Measurements from ENCODE around the gene SLC39A13.

SLC39A13 gene

GRCh38 chr11:47403135-47403534, 5.3 kb upstream of the SLC39A13 start:
- DNase-seq (ENCODE audit: low read depth in 2 of 2), result no peak

GRCh38 chr11:47403571-47403970, 4.8 kb upstream of the SLC39A13 start:
- no peak for DNase-seq (ENCODE audit: low read depth in 2 of 2)

DNA sequence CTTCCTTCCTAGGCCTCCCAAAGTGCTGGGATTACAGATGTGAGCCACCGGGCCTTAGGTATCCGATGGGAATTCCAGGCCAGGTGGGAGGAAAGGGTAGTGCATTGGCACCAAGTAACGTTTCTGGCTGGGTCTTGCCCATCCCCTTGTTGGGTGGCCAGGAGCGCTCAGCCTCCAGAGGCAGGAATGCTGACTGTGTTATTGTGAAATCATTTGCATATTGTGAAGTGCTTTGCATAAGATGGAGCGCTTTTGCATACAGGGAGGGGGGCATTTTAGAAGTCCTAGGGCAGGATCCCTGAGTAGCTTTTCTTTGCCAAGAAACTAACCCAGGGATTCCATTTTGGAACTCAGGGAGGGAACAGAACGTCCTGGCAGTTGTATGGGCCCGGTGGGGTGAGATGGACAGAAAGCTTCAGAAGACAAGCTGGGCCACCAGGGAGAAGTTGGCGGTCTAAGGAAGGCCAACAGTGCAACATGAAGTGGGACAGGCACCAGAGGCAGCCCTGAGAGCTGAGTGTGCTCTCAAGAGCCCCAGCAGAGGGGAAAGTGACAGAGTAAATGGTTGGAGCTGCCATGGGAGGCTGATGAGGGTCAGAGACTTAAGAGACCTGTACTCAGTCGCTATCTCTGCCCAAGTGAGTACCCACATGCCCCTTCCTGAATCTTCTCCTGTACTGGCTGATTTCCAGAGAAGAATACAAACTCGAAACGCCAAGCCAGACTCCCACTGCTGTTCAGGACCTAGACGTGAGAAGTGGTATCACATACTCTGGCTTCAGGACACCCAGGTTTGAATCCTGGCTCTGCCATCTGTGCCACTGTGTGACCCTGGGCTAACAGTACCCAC, 1.3 kb upstream of the SLC39A13 start:
- no peak for DNase-seq (ENCODE audit: low read depth in 2 of 2)

- DNase-seq (ENCODE audit: low read depth in 2 of 2), result no peak
These were observed 429 bp downstream of the SLC39A13 start for GRCh38 chr11:47408598-47409439.

GRCh38 chr11:47409440-47410369, 1.3 kb downstream of the SLC39A13 start:
- no peak for DNase-seq (ENCODE audit: low read depth in 2 of 2)

DNA sequence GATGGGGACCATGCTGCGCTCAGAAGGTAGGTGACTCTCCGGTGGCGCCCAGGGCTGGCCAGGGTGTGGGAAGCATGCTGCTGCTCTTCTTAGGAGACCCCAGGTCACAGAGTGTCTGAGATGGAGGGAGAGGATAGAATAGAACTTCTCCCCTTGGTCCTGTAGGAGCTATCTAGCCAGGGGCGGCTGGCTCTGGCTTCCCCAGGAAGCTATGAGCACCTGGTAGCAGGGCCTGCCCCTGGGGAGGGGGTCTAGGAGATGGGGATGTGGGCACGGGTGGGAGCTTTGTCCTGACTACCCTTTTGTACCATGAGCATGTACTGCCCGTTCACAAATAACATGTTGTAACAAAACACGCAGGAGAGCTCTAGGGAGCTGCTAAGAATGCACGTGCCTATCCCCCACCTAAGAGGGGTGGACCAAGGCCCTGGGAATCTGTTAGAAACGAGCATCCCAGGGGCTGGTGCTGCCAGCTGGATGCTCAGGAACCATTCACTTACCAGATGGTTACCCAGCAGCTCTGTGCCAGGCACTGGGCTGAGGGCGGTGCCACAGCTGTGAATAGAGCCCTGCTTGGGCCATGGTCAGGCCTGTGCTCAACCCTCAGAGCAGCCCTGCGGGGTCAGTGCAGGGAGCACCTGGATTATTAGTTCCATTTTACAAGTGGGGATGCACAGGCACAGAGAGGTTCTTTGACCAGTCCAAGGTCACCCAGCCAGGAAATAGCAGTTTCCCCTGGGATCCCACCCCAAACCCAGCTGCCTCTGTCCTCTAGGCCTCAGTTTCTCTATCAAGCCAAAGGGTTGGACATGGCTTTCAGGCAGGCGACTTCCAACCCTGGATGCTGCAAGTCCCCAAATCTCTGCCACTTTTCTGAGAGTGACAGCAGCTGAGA, 2.2 kb downstream of the SLC39A13 start:
- DNase-seq (ENCODE audit: low read depth in 2 of 2), result no peak

- peak in 1 of 2 donors; percentile 53 for DNase-seq (ENCODE audit: low read depth in 2 of 2)
These were observed 3.7 kb downstream of the SLC39A13 start for GRCh38 chr11:47411884-47412746.

GRCh38 chr11:47413351-47413750, 5.0 kb downstream of the SLC39A13 start:
- no peak for DNase-seq (ENCODE audit: low read depth in 2 of 2)

DNA sequence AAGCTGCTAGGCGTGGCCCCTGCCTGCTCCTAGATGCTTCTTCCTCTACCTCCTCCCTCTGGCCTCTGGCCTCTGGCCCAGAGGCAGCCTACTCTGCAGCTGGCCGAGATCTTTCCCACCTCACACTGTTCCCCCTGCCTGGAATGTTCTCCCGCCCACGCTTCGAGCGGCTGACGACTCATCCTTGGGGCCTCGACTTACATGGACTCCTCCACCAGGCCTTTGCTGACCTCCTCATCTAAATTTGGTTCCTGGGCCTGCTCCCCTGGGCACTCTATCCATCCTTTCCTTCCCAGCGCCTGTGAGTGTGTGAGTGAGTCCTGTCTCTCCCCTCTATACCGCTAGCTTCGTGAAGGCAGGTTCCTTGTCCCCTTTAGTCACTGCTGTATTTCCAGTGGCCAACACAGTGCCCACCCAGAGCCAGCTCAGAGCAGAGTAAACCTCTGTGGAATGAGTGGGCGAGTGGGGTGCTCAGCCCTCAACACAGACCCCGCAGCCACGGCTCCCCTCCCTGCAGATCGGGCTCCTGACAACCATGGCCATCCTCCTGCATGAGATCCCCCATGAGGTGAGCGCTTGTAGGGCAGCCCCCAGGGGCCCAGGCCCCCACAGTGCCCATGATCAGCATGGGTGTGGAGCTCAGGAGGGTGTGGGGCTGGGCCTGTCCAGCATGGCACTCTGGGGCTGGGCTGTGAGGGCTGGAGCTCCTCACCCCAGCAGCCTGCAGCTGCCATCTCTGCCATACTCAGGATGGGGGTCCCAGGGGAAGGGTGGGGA, 5.7 kb downstream of the SLC39A13 start:
- DNase-seq (ENCODE audit: low read depth in 2 of 2), result no peak

DNA sequence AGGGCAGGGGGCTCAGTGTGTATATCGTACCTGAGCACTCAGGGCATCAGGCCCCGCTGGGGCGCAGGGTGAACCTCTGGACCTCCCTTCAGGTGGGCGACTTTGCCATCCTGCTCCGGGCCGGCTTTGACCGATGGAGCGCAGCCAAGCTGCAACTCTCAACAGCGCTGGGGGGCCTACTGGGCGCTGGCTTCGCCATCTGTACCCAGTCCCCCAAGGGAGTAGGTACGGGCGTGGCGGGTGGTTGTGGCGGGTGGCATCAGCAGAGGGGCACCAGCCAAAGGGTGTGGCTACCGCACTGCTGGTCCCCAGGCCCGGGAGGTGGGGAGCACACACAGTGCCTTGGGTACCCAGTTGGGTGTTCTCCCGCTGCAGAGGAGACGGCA, 6.3 kb downstream of the SLC39A13 start:
- DNase-seq (ENCODE audit: low read depth in 2 of 2), result no peak

GRCh38 chr11:47415091-47415854, 6.9 kb downstream of the SLC39A13 start:
- no peak for DNase-seq (ENCODE audit: low read depth in 2 of 2)

DNA sequence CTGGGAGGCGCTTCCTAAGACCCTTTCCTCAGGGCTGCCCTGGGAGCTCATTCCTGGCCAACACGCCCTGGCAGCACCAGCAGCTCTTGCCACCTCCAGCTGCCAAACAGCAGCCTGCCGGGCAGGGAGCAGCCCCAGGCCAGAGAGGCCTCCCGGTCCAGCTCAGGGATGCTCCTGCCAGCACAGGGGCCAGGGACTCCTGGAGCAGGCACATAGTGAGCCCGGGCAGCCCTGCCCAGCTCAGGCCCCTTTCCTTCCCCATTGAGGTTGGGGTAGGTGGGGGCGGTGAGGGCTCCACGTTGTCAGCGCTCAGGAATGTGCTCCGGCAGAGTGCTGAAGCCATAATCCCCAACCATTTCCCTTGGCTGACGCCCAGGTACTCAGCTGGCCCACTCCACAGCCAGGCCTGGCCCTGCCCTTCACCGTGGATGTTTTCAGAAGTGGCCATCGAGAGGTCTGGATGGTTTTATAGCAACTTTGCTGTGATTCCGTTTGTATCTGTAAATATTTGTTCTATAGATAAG, 7.6 kb downstream of the SLC39A13 start:
- no peak for DNase-seq (ENCODE audit: low read depth in 2 of 2)

DNA sequence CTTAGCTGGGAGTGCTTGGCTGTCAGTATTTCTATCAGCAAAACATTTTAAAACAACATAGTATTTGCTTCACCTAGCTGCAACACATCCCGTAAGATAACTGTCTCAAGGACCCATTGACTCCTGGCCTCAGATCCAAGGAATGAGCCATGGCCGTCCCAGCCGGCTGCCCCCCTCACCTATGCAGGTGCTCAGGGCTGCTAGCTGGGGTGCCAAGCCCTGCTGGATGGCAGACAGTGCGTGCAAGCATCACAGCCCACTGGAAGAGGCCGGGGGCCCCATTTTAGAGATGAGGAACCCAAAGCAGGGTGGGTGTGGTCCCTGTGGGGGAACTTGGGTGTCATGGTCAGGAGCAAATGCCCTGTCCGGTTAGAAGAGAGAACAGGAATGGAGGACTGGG, 9.3 kb downstream of the SLC39A13 start:
- DNase-seq (ENCODE audit: low read depth in 2 of 2), result no peak

DNA sequence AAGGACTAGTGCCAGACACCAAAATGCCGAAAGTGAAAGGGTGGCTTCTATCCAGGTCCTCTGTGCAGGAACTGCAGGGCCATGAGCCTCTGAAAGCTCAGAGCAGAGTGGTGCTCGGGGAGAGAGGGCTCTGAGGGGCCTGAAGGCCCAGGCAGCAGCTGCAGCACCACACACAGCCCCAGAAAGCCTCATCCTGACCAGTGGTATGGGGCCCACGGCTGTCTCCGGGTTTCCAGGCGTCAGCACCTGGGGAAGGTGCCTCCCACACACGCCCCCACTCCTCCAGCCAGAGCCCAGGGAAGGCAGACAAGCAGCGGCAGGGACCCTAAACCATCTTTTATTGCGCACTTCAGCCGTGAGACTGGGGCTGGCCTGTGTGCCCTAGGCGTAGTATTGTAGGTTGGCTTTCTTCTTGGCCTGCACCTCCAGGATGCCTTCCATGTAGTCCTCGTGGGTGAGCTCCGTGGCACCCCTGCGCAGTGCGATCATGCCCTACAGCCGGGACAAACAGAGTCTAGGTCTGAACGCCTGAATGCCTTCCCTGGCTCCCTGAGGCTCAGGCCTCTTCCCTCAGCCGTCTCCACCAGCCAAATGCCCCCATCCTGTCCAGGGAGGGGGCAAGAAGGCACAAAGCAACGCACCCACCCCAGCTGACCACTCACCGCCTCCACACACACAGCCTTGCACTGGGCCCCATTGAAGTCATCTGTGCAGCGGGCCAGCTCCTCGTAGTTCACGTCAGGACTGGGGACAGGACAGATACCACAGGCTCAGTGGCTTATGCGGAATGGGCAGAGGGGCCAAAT, 10.3 kb downstream of the SLC39A13 start:
- DNase-seq (ENCODE audit: low read depth in 2 of 2), result no peak

GRCh38 chr11:47425611-47426010, 17.2 kb downstream of the SLC39A13 start:
- no peak for DNase-seq (ENCODE audit: low read depth in 2 of 2)

DNA sequence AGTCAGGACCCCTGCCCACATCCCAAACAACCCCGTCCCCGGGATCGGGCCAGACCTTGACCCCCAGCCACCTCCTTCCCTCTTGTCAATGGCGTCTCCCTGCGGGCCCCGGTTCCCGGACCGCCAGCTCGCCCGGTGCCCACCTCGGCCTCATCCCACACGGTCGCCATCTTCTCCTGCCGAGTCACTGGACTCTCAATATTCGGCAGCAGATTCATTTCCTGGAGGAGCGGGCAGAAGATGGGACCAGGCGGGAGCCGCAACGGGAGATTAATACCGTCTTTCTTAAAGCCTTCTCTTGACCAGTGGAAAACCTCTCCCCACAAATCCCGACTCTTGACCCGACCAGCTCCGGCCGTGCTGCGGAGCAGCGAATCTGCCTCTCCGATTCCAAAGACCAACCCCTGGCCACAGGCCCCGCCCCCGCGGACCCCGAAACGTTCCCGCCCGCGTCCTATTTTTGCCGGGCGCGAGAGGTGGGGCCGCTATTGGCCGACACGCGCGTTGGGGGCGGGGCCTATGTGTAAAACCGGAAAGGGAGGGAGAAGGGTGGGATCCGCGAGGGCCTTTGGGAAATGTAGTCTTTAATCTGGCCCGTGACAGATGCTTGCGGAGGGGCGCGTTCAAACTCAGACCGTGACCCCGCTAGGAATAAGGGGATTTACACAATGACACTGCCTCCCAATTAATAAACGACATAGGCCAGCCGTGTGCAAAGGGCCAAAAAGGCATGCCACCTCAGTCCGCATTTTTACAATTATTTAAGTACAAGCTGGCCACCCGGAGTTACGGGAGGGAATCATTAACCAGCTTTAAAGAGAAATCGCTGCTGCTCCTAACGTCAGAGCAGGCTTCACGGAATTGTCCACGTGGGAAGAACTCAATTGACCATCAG, 17.9 kb downstream of the SLC39A13 start, which contains the start of gene PSMC3:
TSS of gene PSMC3 (minus strand) at position 378 of the 895 bp plus-strand sequence. CDS start at position 218, 160 bp downstream.
- peak; percentile 98 to 99 for DNase-seq (ENCODE audit: low read depth in 2 of 2)

Data from stimulated activated CD4-positive, alpha-beta T cell treated with anti-CD3 and anti-CD28 coated beads, Interleukin-15, amount 100 ng/mL, for 48 hours (primary cell).